NCI-H526 treated with DMSO at 0.1 percent for 48 hours (cell line): ENCODE results near the gene SLC30A1.
"Not testable (repeated sequence)": the region's sequence is repeated elsewhere in the genome, so short reads cannot be mapped to it uniquely, and the experiment has no call there.

ENCODE experiments used
- DNase-seq: peaks from one replicate; lab custom pipeline; 2025; lab: John Stamatoyannopoulos, UW

The SLC30A1 gene

GRCh38 chr1:211583011-211583992 lies 4.3 kb upstream of the SLC30A1 start:
- DNase-seq: no peak

- no peak for DNase-seq
Measured at GRCh38 chr1:211581526-211581925, 2.6 kb upstream of the SLC30A1 start.

GRCh38 chr1:211580303-211580687 lies 1.3 kb upstream of the SLC30A1 start:
- DNase-seq: no peak

GRCh38 chr1:211579440-211580302 lies 710 bp upstream of the SLC30A1 start:
- DNase-seq: peak; percentile 66

- peak; percentile 28 for DNase-seq
Measured at GRCh38 chr1:211577819-211578639, 932 bp downstream of the SLC30A1 start.

- peak; percentile 24 for DNase-seq
Measured at GRCh38 chr1:211577277-211577818, 1.6 kb downstream of the SLC30A1 start.

GRCh38 chr1:211576717-211577116 lies 2.2 kb downstream of the SLC30A1 start:
- no peak for DNase-seq

GRCh38 chr1:211574705-211575104 lies 4.3 kb downstream of the SLC30A1 start:
- no peak for DNase-seq

- DNase-seq: no peak
Measured at GRCh38 chr1:211571998-211572397, 7.0 kb downstream of the SLC30A1 start.

GRCh38 chr1:211570378-211570777 lies 8.6 kb downstream of the SLC30A1 start:
- DNase-seq: not testable (repeated sequence)

- no peak for DNase-seq
Measured at GRCh38 chr1:211566431-211567025, 12.4 kb downstream of the SLC30A1 start.

GRCh38 chr1:211564084-211564483 lies 14.9 kb downstream of the SLC30A1 start:
- no peak for DNase-seq

GRCh38 chr1:211559222-211560010 lies 19.5 kb downstream of the SLC30A1 start:
- no peak for DNase-seq

- no peak for DNase-seq
Measured at GRCh38 chr1:211557894-211558625, 20.9 kb downstream of the SLC30A1 start.

- DNase-seq: no peak
Measured at GRCh38 chr1:211553549-211553948, 25.4 kb downstream of the SLC30A1 start.

- no peak for DNase-seq
Measured at GRCh38 chr1:211551638-211552460, 27.1 kb downstream of the SLC30A1 start.

- no peak for DNase-seq
Measured at GRCh38 chr1:211549092-211549711, 29.8 kb downstream of the SLC30A1 start.
